Keratinocyte (primary cell): ENCODE measurements around the gene SCAMP1. TPM values are rescaled to one million over a fixed set of nuclear protein-coding genes. Genes with fewer than 3 reads are reported as not detected.

Source experiments
- DNase-seq: peaks from one replicate; pipeline ENCODE4 v3.0.0-alpha.2; 2011; ENCODE audit warnings: low read depth, missing footprints, low spot score
- FAIRE-seq: peaks from 2 replicates; lab custom pipeline; 2011; peaks lifted over from hg19 to GRCh38; lab: Jason Lieb, UNC
- H2AFZ ChIP-seq: 2 replicates; pipeline ENCODE4 v1.6.0; 2012; ENCODE audit warnings: low read length, control low read depth, inconsistent platforms; ENCODE audit not compliant: control insufficient read depth
- H3K27ac ChIP-seq: 2 replicates; pipeline ENCODE4 v1.5.1; 2011; ENCODE audit warnings: low read length; ENCODE audit not compliant: control insufficient read depth, insufficient read depth
- H3K27me3 ChIP-seq: 3 replicates; pipeline ENCODE4 v1.6.0; 2011; ENCODE audit warnings: low read length; ENCODE audit not compliant: control insufficient read depth, insufficient read depth; ENCODE audit errors: extremely low read depth
- H3K36me3 ChIP-seq, 2 experiments: 2 replicates in 1 of 2; 3 replicates in 1 of 2; pipeline ENCODE4 v1.5.1; 2011; ENCODE audit warnings: low read length in 2 of 2, mild to moderate bottlenecking in 1 of 2; ENCODE audit not compliant: control insufficient read depth in 2 of 2, insufficient read depth in 2 of 2; ENCODE audit errors: extremely low read depth in 1 of 2
- H3K4me1 ChIP-seq: 3 replicates; pipeline ENCODE4 v1.5.1; 2011; ENCODE audit warnings: low read length; ENCODE audit not compliant: control insufficient read depth, insufficient read depth; ENCODE audit errors: extremely low read depth
- H3K4me2 ChIP-seq: 3 replicates; pipeline ENCODE4 v1.6.0; 2011; ENCODE audit warnings: low read depth, low read length; ENCODE audit not compliant: control insufficient read depth, insufficient read depth; ENCODE audit errors: extremely low read depth
- H3K4me3 ChIP-seq, 3 experiments: fragments of 200-600 bp in 1 of 3; sonication (generic) in 1 of 3; 2 replicates in 2 of 3; 3 replicates in 1 of 3; pipeline ENCODE4 v1.5.1; 2011 to 2016; ENCODE audit warnings: low read length in 3 of 3, mild to moderate bottlenecking in 3 of 3, control low read depth in 2 of 3, inconsistent platforms in 1 of 3, low read depth in 1 of 3, mixed read lengths in 1 of 3, mixed run types in 1 of 3, moderate library complexity in 1 of 3; ENCODE audit not compliant: control insufficient read depth in 2 of 3, insufficient read depth in 2 of 3; ENCODE audit errors: extremely low read depth in 1 of 3
- H3K79me2 ChIP-seq: 2 replicates; pipeline ENCODE4 v1.6.0; 2012; ENCODE audit warnings: low read length; ENCODE audit not compliant: control insufficient read depth, insufficient read depth
- H3K9ac ChIP-seq: 3 replicates; pipeline ENCODE4 v1.6.0; 2011; ENCODE audit warnings: low read length; ENCODE audit not compliant: control insufficient read depth, insufficient read depth; ENCODE audit errors: extremely low read depth
- H3K9me1 ChIP-seq: 3 replicates; pipeline ENCODE4 v1.6.0; 2011; ENCODE audit warnings: low read length; ENCODE audit not compliant: control insufficient read depth, insufficient read depth; ENCODE audit errors: extremely low read depth
- H3K9me3 ChIP-seq: 2 replicates; pipeline ENCODE4 v1.5.1; 2012; ENCODE audit warnings: low read depth, low read length; ENCODE audit not compliant: control insufficient read depth
- H4K20me1 ChIP-seq: 3 replicates; pipeline ENCODE4 v1.6.0; 2011; ENCODE audit warnings: low read length; ENCODE audit not compliant: control insufficient read depth, insufficient read depth; ENCODE audit errors: extremely low read depth
- CTCF ChIP-seq, 3 experiments: IDR thresholded peaks in 1 of 3; conservative IDR thresholded peaks in 1 of 3; optimal IDR thresholded peaks in 1 of 3; 2 replicates in 2 of 3; 3 replicates in 1 of 3; pipeline versions ENCODE3 to v1.5.1; 2011; ENCODE audit warnings: low read length in 3 of 3, mild to moderate bottlenecking in 3 of 3, moderate library complexity in 2 of 3, control low read depth in 1 of 3, inconsistent platforms in 1 of 3; ENCODE audit not compliant: insufficient read depth in 2 of 3; ENCODE audit errors: extremely low read depth in 1 of 3
- EZH2 ChIP-seq: IDR thresholded peaks from one replicate; pipeline ENCODE4 v1.6.1; 2012; ENCODE audit warnings: inconsistent platforms, mild to moderate bottlenecking, low read length, moderate library complexity
- dilution Hi-C: fragments of 300-500 bp; cut with MboI; formaldehyde crosslinking; loops from one replicate; pipeline ENCODE4 v1.7.0; 2020; ENCODE audit warnings: low sequenced_read_pairs; ENCODE audit not compliant: extremely low pct_ligation_motif_present
- polyA plus RNA-seq, 5 experiments: library from polyadenylated mRNA; depleted of rRNA in 3 of 5; stranded (reverse) in 3 of 5; stranded (forward) in 1 of 5; unstranded in 1 of 5; fragments of >200 nt; gene quantifications; 1 replicate in 1 of 5; 2 replicates in 3 of 5; 3 replicates in 1 of 5; pipeline versions ENCODE4 v1.2.1 to v1.2.3, GENCODE V29; 2011 to 2012; ENCODE audit warnings: missing spikeins in 2 of 5, low read depth in 1 of 5, low replicate concordance in 1 of 5

The SCAMP1 gene
- polyA plus RNA-seq, 1 donor (not counting 4 experiments of a cell fraction or from before 2014, with no cell fraction given), result 36.6 TPM

- dilution Hi-C loops, result no loop called here
- TF ChIP-seq CTCF (optimal IDR thresholded peaks at IDR 0.05 in 1 of 3, IDR thresholded peaks at IDR 0.05 in 1 of 3, conservative IDR thresholded peaks at IDR 0.05 in 1 of 3; ENCODE audit: extremely low read depth in 1 of 3, insufficient read depth in 2 of 3, low read length in 3 of 3) (no peak), EZH2 (no peak)
- no peak overlapping the region for H3K4me3 ChIP-seq
- H2AFZ ChIP-seq, result no peak overlapping the region
- peaks cover 32% of the 10 kb centered on the region for H3K4me1 ChIP-seq
- DNase-seq, result peak; percentile 61
- peak overlapping the region; percentile 58 for H3K9ac ChIP-seq
- peaks cover 10% of the 10 kb centered on the region for H3K9me1 ChIP-seq
- peak overlapping the region; percentile 89 for H3K27ac ChIP-seq
- peaks cover 0 to 3% of the 10 kb centered on the region in 2 experiments for H3K36me3 ChIP-seq
- H3K4me2 ChIP-seq, result peak overlapping the region; percentile 36
- peak; percentile 88 for FAIRE-seq
- H3K27me3 ChIP-seq, result no peaks in the 10 kb centered on the region
- H3K79me2 ChIP-seq, result peaks cover 10% of the 10 kb centered on the region
- no peaks in the 10 kb centered on the region for H4K20me1 ChIP-seq
- no peaks in the 10 kb centered on the region for H3K9me3 ChIP-seq
Observed at GRCh38 chr5:78504704-78505677, 144.6 kb downstream of the SCAMP1 start.

- H3K79me2 ChIP-seq, result peaks cover 5% of the 10 kb centered on the region
- H3K27me3 ChIP-seq, result no peaks in the 10 kb centered on the region
- no peak overlapping the region for H3K4me3 ChIP-seq
- H3K9ac ChIP-seq, result peak overlapping the region; percentile 31
- peak overlapping the region; percentile 89 for H3K27ac ChIP-seq
- H3K9me1 ChIP-seq, result peaks cover 10% of the 10 kb centered on the region
- no peaks in the 10 kb centered on the region for H4K20me1 ChIP-seq
- H3K4me1 ChIP-seq, result peaks cover 35% of the 10 kb centered on the region
- no peak overlapping the region for H3K4me2 ChIP-seq
- FAIRE-seq (no peak), DNase-seq (no peak)
- no peaks in the 10 kb centered on the region for H3K9me3 ChIP-seq
- dilution Hi-C loops, result no loop called here
- H2AFZ ChIP-seq, result no peak overlapping the region
- peaks cover 0 to 3% of the 10 kb centered on the region in 2 experiments for H3K36me3 ChIP-seq
- TF ChIP-seq EZH2 (no peak), CTCF (optimal IDR thresholded peaks at IDR 0.05 in 1 of 3, IDR thresholded peaks at IDR 0.05 in 1 of 3, conservative IDR thresholded peaks at IDR 0.05 in 1 of 3; ENCODE audit: extremely low read depth in 1 of 3, insufficient read depth in 2 of 3, low read length in 3 of 3) (no peak)
Observed at GRCh38 chr5:78505860-78506259, 145.4 kb downstream of the SCAMP1 start.
